Measurements from ENCODE around the gene LRRC31. TPM values are rescaled to one million over a fixed set of nuclear protein-coding genes. Genes with fewer than 3 reads are reported as not detected.

The LRRC31 gene
- total and polyA plus RNA-seq, 12 donors, result not detected

DNA sequence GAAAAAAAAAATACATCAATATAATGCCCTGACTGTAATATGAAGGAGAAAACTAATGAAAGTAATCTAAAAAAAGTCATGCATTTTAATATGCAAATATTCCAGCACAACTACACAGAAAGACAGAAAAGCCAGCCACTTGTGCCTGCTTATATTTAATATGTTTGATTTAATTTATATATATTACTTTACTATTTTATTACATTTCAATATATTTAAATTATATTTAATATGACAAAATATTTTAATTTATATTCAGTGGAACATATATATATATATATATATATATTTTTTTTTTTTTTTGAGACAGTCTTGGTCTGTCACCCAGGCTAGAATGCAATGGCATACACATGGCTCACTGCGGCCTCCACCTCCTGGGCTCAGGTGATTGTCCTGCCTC, 27.5 kb upstream of the LRRC31 start:
- TF ChIP-seq, protein P1, sequence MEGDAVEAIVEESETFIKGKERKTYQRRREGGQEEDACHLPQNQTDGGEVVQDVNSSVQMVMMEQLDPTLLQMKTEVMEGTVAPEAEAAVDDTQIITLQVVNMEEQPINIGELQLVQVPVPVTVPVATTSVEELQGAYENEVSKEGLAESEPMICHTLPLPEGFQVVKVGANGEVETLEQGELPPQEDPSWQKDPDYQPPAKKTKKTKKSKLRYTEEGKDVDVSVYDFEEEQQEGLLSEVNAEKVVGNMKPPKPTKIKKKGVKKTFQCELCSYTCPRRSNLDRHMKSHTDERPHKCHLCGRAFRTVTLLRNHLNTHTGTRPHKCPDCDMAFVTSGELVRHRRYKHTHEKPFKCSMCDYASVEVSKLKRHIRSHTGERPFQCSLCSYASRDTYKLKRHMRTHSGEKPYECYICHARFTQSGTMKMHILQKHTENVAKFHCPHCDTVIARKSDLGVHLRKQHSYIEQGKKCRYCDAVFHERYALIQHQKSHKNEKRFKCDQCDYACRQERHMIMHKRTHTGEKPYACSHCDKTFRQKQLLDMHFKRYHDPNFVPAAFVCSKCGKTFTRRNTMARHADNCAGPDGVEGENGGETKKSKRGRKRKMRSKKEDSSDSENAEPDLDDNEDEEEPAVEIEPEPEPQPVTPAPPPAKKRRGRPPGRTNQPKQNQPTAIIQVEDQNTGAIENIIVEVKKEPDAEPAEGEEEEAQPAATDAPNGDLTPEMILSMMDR (IDR thresholded peaks at IDR 0.05), result no peak
- Histone ChIP-seq H3K9me3 (peaks cover 0 to 23% (median 11%) of the 10 kb centered on the region in 11 donors), H3K36me3 (no peaks in the 10 kb centered on the region), H3K4me3 (no peak overlapping the region), H3K27ac (no peak overlapping the region), H3K4me1 (no peaks in the 10 kb centered on the region), H3K27me3 (no peaks in the 10 kb centered on the region)
- WGBS, 2 donors, result 97 to 100% methylated on average over 1 of the region's 1 CpG
- DNase-seq (no peak), ATAC-seq (no peak)
- intact Hi-C loops (cut with DNase I), result no loop called here

DNA sequence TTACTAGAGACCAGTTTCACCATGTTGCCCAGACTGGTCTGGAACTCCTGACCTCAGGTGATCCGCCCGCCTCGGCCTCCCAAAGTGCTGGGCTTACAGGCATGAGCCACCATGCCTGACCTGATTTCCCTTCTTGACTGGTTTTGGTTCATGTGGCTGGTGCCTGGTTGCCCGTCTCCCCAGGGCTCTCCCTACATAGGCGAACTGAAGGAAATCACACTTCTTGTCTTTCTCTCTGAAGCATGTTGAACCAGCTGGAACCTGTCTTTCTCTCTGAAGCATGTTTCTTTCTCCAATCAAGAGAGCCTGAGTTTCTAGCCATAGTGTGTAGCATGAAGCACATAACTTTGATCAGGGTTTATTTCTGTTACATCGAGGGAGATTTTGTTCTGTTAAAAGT, 25.3 kb upstream of the LRRC31 start:
- DNase-seq (no peak), ATAC-seq (no peak)
- Histone ChIP-seq H3K4me3 (no peak overlapping the region), H3K27ac (no peak overlapping the region), H3K4me1 (no peaks in the 10 kb centered on the region), H3K27me3 (no peaks in the 10 kb centered on the region), H3K36me3 (no peaks in the 10 kb centered on the region), H3K9me3 (peaks cover 0 to 1% (median 0%) of the 10 kb centered on the region in 11 donors)
- 71 to 73% methylated on average over 6 of the region's 6 CpGs for WGBS, 2 donors
- intact Hi-C loops (cut with DNase I), result no loop called here
- TF ChIP-seq, protein P1 (IDR thresholded peaks at IDR 0.05), result no peak

DNA sequence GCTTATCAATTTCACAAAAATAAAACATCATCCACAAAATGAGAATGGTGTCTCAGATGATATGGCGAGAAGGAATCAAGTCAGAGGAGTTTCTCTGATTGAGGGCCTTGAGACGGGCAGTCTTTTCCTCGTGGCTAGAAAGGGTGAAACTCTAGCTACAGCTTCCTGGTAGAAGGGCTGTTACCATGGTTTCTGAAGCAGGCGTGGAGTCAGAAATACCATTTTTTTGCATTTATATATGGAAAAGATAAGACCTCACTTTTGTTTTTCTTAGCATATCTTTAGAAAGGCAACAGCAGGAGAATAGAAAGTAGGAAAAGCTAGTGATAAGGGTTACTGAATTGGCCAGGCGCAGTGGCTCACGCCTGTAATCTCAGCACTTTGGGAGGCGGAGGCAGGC, 24.4 kb upstream of the LRRC31 start:
- H3K4me1 ChIP-seq, result no peaks in the 10 kb centered on the region
- ATAC-seq (no peak), DNase-seq (no peak)
- TF ChIP-seq, protein P1 (IDR thresholded peaks at IDR 0.05), result no peak
- no peak overlapping the region for H3K4me3 ChIP-seq
- WGBS, 2 donors, result 55 to 67% methylated on average over 7 of the region's 7 CpGs
- no peaks in the 10 kb centered on the region for H3K9me3 ChIP-seq
- no peaks in the 10 kb centered on the region for H3K36me3 ChIP-seq
- H3K27me3 ChIP-seq, result no peaks in the 10 kb centered on the region
- H3K27ac ChIP-seq, result no peak overlapping the region
- intact Hi-C loops (cut with DNase I), result no loop called here

DNA sequence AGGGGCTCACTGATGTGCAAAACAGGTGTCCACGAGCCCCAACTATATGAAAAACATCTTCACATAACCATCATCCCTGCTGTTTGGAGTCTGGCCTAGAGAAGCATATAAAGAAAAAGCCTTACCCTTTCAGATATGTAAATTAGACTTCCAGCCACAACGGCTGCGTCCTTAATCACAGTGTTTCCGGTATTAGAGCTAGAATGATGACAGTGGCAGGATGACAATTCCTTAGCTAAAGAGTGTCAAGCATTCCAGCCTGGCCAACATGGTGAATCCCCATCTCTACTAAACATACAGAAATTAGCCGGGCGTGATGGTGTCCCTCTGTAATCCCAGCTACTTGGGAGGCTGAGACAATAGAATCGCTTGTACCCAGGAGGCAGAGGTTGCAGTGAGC, 22.2 kb upstream of the LRRC31 start:
- TF ChIP-seq, protein P1 (IDR thresholded peaks at IDR 0.05), result no peak
- H3K27me3 ChIP-seq, result no peaks in the 10 kb centered on the region
- intact Hi-C loops (cut with DNase I), result no loop called here
- ATAC-seq (no peak), DNase-seq (no peak)
- H3K4me1 ChIP-seq, result peaks cover 0 to 3% (median 1%) of the 10 kb centered on the region in 9 donors
- H3K9me3 ChIP-seq, result no peaks in the 10 kb centered on the region
- H3K27ac ChIP-seq, result no peak overlapping the region
- no peaks in the 10 kb centered on the region for H3K36me3 ChIP-seq
- WGBS, 2 donors, result 69 to 76% methylated on average over 7 of the region's 7 CpGs
- H3K4me3 ChIP-seq, result no peak overlapping the region
